Trophoblast cell (in vitro differentiated cells and primary cell): ENCODE results near the gene PEPD.

ENCODE experiments used
- DNase-seq, 2 donors: peaks; one replicate each; pipeline ENCODE4 v3.0.0-alpha.2; 2016
- H2AFZ ChIP-seq: 2 replicates; pipeline ENCODE4 v1.6.1; 2013; ENCODE audit warnings: low read length, moderate library complexity, mild to moderate bottlenecking; ENCODE audit not compliant: insufficient read depth, poor library complexity
- H2AK5ac ChIP-seq: 2 replicates; pipeline ENCODE4 v1.6.1; 2013; ENCODE audit warnings: mild to moderate bottlenecking, low read length
- H2BK120ac ChIP-seq: 2 replicates; pipeline ENCODE4 v1.6.1; 2013; ENCODE audit warnings: low read length, mild to moderate bottlenecking, moderate library complexity; ENCODE audit not compliant: insufficient read depth, poor library complexity
- H2BK12ac ChIP-seq: 2 replicates; pipeline ENCODE4 v1.6.1; 2013; ENCODE audit warnings: mild to moderate bottlenecking, low read length, moderate library complexity
- H2BK5ac ChIP-seq: 2 replicates; pipeline ENCODE4 v1.6.1; 2013; ENCODE audit warnings: low read length, low read depth, moderate library complexity, mild to moderate bottlenecking; ENCODE audit not compliant: poor library complexity
- H3K14ac ChIP-seq: 2 replicates; pipeline ENCODE4 v1.6.1; 2013; ENCODE audit warnings: mild to moderate bottlenecking, low read length
- H3K18ac ChIP-seq: 2 replicates; pipeline ENCODE4 v1.6.1; 2013; ENCODE audit warnings: mild to moderate bottlenecking, low read length
- H3K23ac ChIP-seq: 2 replicates; pipeline ENCODE4 v1.6.1; 2013; ENCODE audit warnings: low read length
- H3K27ac ChIP-seq: 2 replicates; pipeline ENCODE4 v1.5.1; 2013; ENCODE audit warnings: low read depth, mild to moderate bottlenecking, inconsistent platforms, low read length, moderate library complexity
- H3K27me3 ChIP-seq: 2 replicates; pipeline ENCODE4 v1.6.1; 2013; ENCODE audit warnings: inconsistent platforms, mild to moderate bottlenecking, low read length, moderate library complexity; ENCODE audit not compliant: insufficient read depth
- H3K36me3 ChIP-seq, 2 experiments: 1 replicate in 1 of 2; 2 replicates in 1 of 2; pipeline ENCODE4 v1.6.1; 2013; ENCODE audit warnings: low read length in 2 of 2, mild to moderate bottlenecking in 2 of 2, moderate library complexity in 1 of 2; ENCODE audit not compliant: insufficient read depth in 2 of 2, control insufficient read depth in 1 of 2
- H3K4ac ChIP-seq: 2 replicates; pipeline ENCODE4 v1.6.1; 2013; ENCODE audit warnings: low read depth, mild to moderate bottlenecking, low read length, moderate library complexity
- H3K4me1 ChIP-seq, 2 experiments: 1 replicate in 1 of 2; 2 replicates in 1 of 2; pipeline ENCODE4 v1.6.1; 2013; ENCODE audit warnings: low read length in 2 of 2, mild to moderate bottlenecking in 2 of 2, moderate library complexity in 1 of 2; ENCODE audit not compliant: insufficient read depth in 2 of 2, control insufficient read depth in 1 of 2
- H3K4me2 ChIP-seq: 2 replicates; pipeline ENCODE4 v1.6.1; 2013; ENCODE audit warnings: inconsistent platforms, mild to moderate bottlenecking, low read length, moderate library complexity
- H3K4me3 ChIP-seq: 2 replicates; pipeline ENCODE4 v1.5.1; 2013; ENCODE audit warnings: mild to moderate bottlenecking, low read depth, low read length, inconsistent platforms
- H3K79me1 ChIP-seq: one replicate; pipeline ENCODE4 v1.6.1; 2013; ENCODE audit warnings: low read length
- H3K79me2 ChIP-seq: 2 replicates; pipeline ENCODE4 v1.6.1; 2013; ENCODE audit warnings: low read length, mild to moderate bottlenecking; ENCODE audit not compliant: control insufficient read depth, insufficient read depth, poor library complexity
- H3K9ac ChIP-seq: 2 replicates; pipeline ENCODE4 v1.6.1; 2013; ENCODE audit warnings: mild to moderate bottlenecking, low read length
- H3K9me3 ChIP-seq: 2 replicates; pipeline ENCODE4 v1.6.1; 2013; ENCODE audit warnings: low read depth, mild to moderate bottlenecking, control low read depth, inconsistent platforms, low read length; ENCODE audit not compliant: insufficient read depth
- H4K12ac ChIP-seq: 2 replicates; pipeline ENCODE4 v1.6.1; 2013; ENCODE audit warnings: low read depth, mild to moderate bottlenecking, low read length, moderate library complexity
- H4K8ac ChIP-seq: 2 replicates; pipeline ENCODE4 v1.6.1; 2013; ENCODE audit warnings: low read depth, mild to moderate bottlenecking, low read length, moderate library complexity
- H4K91ac ChIP-seq: one replicate; pipeline ENCODE4 v1.6.1; 2013; ENCODE audit warnings: low read depth, mild to moderate bottlenecking, low read length, moderate library complexity
- WGBS: extraction: QIAGEN DNeasy Blood & Tissue Kit; methylation state at CpG from one replicate; pipeline ENCODE4 v1.1.7; 2013; ENCODE audit warnings: missing lambda C conversion rate; ENCODE audit not compliant: insufficient read length, insufficient coverage; ENCODE audit errors: extremely low coverage; 5-methylcytosine and 5-hydroxymethylcytosine counted together

Gene PEPD

DNA sequence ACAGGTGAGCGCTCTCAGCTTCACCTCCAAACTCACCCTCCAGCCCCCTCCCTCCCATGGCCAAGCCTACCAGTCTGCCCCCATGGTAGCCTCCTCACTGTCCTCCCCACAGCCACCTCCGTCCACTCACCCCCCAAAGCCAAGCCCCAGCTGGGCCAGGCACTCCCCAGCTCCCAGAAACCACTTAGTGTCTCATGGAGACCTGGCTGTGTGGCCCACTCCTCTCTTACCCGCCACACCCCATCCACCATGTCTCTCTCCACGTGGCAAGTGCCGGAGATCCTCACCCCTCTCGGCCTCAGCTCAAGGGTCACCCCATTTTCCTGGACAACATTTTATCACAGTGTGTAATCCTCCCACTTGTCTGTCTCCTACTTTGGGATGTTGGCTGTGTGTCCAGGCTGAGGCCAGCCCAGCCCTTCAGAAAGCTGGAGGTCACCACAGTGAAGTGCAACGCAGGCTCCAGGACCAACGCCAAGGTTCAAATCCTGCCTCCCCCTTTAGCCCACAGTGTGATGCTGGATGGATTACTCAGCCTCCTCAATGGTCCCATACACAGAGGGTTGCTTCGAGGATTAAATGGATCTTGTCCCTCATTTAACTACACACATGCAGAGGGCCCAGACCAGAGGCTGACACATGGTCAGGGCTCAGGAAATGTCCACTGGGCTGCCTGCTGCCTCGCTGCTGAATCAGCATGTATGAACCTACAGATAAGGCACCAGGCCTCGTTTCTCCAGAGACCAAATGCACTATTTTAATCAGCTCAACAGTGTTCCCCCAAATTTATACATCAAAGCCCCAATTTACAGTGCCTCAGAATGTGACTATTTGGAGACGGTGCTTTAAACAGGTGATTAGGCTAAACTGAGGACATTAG lies 76.8 kb downstream of the PEPD start:
- no peak overlapping the region for H4K91ac ChIP-seq
- H3K9me3 ChIP-seq: peaks cover 4% of the 10 kb centered on the region
- WGBS: no CpG with 5 or more reads among the region's 12 CpGs
- H2AFZ ChIP-seq: no peak overlapping the region
- no peak overlapping the region for H3K18ac ChIP-seq
- no peak for DNase-seq
- H3K27me3 ChIP-seq: no peaks in the 10 kb centered on the region
- no peaks in the 10 kb centered on the region for H3K79me2 ChIP-seq
- peaks cover 2 to 4% of the 10 kb centered on the region in 2 experiments for H3K36me3 ChIP-seq
- no peak overlapping the region for H3K23ac ChIP-seq
- H3K4me1 ChIP-seq: no peaks in the 10 kb centered on the region
- no peak overlapping the region for H3K4me3 ChIP-seq
- H4K8ac ChIP-seq: no peak overlapping the region
- H3K27ac ChIP-seq: no peak overlapping the region
- H3K14ac ChIP-seq: no peak overlapping the region
- H3K4ac ChIP-seq: no peak overlapping the region
- no peak overlapping the region for H3K4me2 ChIP-seq
- H2BK5ac ChIP-seq: no peak overlapping the region
- H3K79me1 ChIP-seq: no peaks in the 10 kb centered on the region
- no peak overlapping the region for H4K12ac ChIP-seq
- no peak overlapping the region for H2AK5ac ChIP-seq
- H2BK12ac ChIP-seq: no peak overlapping the region
- no peak overlapping the region for H3K9ac ChIP-seq
- H2BK120ac ChIP-seq: no peak overlapping the region

DNA sequence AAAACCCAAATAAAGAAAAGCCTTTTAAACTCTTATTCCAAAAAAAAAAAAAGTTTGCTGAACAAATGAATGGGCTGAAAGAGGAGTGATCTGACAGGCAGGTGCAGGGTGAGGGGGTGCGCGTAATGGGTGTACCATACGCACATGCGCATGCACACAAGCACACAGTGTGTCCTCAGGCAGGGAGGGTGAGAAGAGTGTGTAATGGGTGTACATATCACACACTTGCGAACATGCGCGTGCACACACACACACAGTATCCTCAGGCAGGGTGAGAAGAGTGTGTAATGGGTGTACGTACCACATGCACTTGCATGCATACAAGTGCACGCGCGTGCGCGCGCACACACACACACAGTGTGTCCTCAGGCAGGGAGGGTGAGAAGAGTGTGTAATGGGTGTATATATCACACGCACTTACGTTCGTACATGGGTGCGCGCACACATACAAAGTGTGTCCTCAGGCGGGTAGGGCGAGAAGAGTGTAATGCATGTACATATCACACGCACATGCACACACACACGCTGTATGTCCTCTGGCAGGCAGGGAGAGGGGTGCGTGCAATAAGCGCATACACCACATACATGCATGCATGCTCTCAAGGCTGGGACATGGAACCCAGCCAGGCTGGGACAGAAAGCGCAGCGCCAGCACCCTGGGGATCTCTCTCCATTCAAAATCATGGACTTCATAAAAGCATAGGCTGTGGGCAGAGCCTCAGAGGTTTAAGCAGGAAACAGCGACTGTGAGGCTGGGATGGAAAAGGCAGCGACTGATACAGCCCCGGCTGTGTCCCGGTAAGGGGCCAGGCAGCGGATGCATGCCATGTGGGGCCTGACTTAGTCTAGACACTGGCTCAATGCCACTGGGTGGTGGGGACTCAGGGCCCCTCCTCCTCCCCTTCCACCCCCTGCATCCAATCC lies 77.7 kb downstream of the PEPD start:
- no CpG with 5 or more reads among the region's 32 CpGs for WGBS

DNA sequence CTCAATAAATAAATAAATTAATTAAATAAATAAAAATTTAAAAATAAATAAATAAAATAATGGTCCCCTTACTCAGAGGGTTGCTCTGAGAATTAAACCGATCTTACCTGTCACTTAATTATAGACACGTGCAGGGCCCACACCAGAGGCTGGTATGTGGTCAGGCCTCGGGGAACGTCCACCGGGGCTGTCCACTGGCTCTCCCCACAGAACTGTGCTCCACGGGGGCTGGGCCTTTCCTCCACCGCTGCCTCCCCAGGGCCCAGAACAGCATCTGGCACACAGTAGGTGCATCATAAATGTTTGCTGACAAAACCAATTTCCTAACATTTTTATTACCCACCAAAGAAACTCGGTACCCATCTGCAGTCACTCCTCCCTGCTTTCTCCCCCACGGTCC lies 78.9 kb downstream of the PEPD start:
- no peak for DNase-seq
- WGBS: no CpG with 5 or more reads among the region's 9 CpGs
- Histone ChIP-seq H2BK120ac (no peak overlapping the region), H3K4me3 (no peak overlapping the region), H2AK5ac (no peak overlapping the region), H3K23ac (no peak overlapping the region), H3K9me3 (peaks cover 4% of the 10 kb centered on the region), H4K91ac (no peak overlapping the region), H2AFZ (no peak overlapping the region), H3K9ac (no peak overlapping the region), H4K12ac (no peak overlapping the region), H3K27ac (no peak overlapping the region), H3K4me2 (no peak overlapping the region), H3K79me1 (no peaks in the 10 kb centered on the region), H2BK5ac (no peak overlapping the region), H3K27me3 (no peaks in the 10 kb centered on the region), H3K4ac (no peak overlapping the region), H3K18ac (no peak overlapping the region), H3K4me1 (no peaks in the 10 kb centered on the region), H3K36me3 (peaks cover 0 to 4% of the 10 kb centered on the region in 2 experiments), H2BK12ac (no peak overlapping the region), H3K14ac (no peak overlapping the region), H3K79me2 (no peaks in the 10 kb centered on the region), H4K8ac (no peak overlapping the region)

More for the DNA sequence above, 77.7 kb downstream of the PEPD start:
- Histone ChIP-seq H3K4me1 (no peaks in the 10 kb centered on the region), H2BK120ac (no peak overlapping the region), H2AFZ (no peak overlapping the region), H2AK5ac (no peak overlapping the region), H2BK5ac (no peak overlapping the region), H4K91ac (no peak overlapping the region), H3K4me3 (no peak overlapping the region), H3K27ac (no peak overlapping the region), H3K23ac (no peak overlapping the region), H3K18ac (no peak overlapping the region), H2BK12ac (no peak overlapping the region), H3K27me3 (no peaks in the 10 kb centered on the region), H3K79me2 (no peaks in the 10 kb centered on the region), H3K36me3 (peaks cover 1 to 4% of the 10 kb centered on the region in 2 experiments), H4K8ac (no peak overlapping the region), H3K9me3 (peaks cover 4% of the 10 kb centered on the region), H3K4ac (no peak overlapping the region), H3K4me2 (no peak overlapping the region), H3K9ac (no peak overlapping the region), H3K14ac (no peak overlapping the region), H3K79me1 (no peaks in the 10 kb centered on the region), H4K12ac (no peak overlapping the region)
- DNase-seq: no peak

DNA sequence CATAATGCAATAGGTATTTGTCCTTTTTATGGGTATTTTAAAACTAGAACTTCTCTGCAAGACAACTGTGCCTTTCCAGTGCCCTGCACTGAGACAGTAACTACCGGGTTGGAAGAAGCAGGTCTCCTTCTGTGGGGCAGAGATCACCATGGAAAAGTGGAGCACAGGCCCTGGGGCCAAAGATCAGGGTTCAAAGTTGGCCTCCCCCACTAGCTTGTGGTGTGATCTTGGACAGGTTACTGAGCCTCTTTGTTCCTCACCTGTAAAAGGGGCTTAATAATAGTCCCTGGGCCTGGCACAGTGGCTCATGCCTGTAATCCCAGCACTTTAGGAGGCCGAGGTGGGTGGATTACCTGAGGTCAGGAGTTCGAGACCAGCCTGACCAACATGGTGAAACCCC lies 79.8 kb downstream of the PEPD start:
- no peak overlapping the region for H3K4me3 ChIP-seq
- H3K18ac ChIP-seq: no peak overlapping the region
- H3K9me3 ChIP-seq: peaks cover 2% of the 10 kb centered on the region
- H3K36me3 ChIP-seq: peaks cover 0 to 4% of the 10 kb centered on the region in 2 experiments
- no peaks in the 10 kb centered on the region for H3K4me1 ChIP-seq
- H3K9ac ChIP-seq: no peak overlapping the region
- no peaks in the 10 kb centered on the region for H3K79me1 ChIP-seq
- no peak overlapping the region for H2AK5ac ChIP-seq
- no peak overlapping the region for H4K12ac ChIP-seq
- H2AFZ ChIP-seq: no peak overlapping the region
- no peak overlapping the region for H3K23ac ChIP-seq
- no peak overlapping the region for H3K4me2 ChIP-seq
- H3K27ac ChIP-seq: no peak overlapping the region
- H3K79me2 ChIP-seq: no peaks in the 10 kb centered on the region
- no peak overlapping the region for H4K91ac ChIP-seq
- no CpG with 5 or more reads among the region's 3 CpGs for WGBS
- H2BK120ac ChIP-seq: no peak overlapping the region
- H4K8ac ChIP-seq: no peak overlapping the region
- no peak overlapping the region for H2BK12ac ChIP-seq
- no peaks in the 10 kb centered on the region for H3K27me3 ChIP-seq
- DNase-seq: no peak
- no peak overlapping the region for H2BK5ac ChIP-seq
- H3K14ac ChIP-seq: no peak overlapping the region
- no peak overlapping the region for H3K4ac ChIP-seq
